Measurements from ENCODE around the gene NEK9.

The NEK9 gene

DNA sequence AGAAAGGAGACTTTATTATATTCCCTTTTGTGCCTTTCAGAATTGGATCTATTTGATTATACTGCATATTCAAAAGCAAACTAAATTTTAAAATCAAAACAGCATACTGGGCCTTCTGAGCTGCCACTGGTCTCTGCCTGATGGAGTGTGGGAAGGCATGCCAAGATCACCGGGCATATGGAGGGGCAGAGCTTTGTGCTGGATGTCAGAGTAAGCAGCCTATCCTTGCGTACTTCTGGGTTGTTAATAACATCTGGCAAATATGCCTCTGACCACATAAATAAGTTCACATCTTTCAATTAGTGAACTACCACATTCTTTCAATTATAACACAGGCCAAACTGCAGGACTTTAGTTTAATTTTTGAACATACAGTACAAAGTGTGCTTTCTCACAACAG is 93.9 kb downstream of the NEK9 start:
- no peaks in the 10 kb centered on the region for H3K9me3 ChIP-seq (ENCODE audit: control insufficient read depth, insufficient read depth, low read length)
- H3K79me2 ChIP-seq (ENCODE audit: control insufficient read depth, low read length), result no peaks in the 10 kb centered on the region
- H3K4me2 ChIP-seq (ENCODE audit: low read length), result no peak overlapping the region
- H3K27ac ChIP-seq (ENCODE audit: low read depth, low read length), result no peak overlapping the region
- no peak for TF ChIP-seq EZH2phosphoT487 (IDR thresholded peaks at IDR 0.05; ENCODE audit: borderline replicate concordance, low read length)
- TF ChIP-seq, protein P1, sequence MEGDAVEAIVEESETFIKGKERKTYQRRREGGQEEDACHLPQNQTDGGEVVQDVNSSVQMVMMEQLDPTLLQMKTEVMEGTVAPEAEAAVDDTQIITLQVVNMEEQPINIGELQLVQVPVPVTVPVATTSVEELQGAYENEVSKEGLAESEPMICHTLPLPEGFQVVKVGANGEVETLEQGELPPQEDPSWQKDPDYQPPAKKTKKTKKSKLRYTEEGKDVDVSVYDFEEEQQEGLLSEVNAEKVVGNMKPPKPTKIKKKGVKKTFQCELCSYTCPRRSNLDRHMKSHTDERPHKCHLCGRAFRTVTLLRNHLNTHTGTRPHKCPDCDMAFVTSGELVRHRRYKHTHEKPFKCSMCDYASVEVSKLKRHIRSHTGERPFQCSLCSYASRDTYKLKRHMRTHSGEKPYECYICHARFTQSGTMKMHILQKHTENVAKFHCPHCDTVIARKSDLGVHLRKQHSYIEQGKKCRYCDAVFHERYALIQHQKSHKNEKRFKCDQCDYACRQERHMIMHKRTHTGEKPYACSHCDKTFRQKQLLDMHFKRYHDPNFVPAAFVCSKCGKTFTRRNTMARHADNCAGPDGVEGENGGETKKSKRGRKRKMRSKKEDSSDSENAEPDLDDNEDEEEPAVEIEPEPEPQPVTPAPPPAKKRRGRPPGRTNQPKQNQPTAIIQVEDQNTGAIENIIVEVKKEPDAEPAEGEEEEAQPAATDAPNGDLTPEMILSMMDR (IDR thresholded peaks at IDR 0.05; ENCODE audit: low read depth, low read length, poor library complexity, severe bottlenecking), result no peak
- no peaks in the 10 kb centered on the region for H4K20me1 ChIP-seq (ENCODE audit: control insufficient read depth, insufficient read depth, low read depth, low read length)
- no peak overlapping the region for H3K4me3 ChIP-seq (ENCODE audit: low read length)
- H3K4me1 ChIP-seq (ENCODE audit: control insufficient read depth, low read length), result no peaks in the 10 kb centered on the region
- H3K36me3 ChIP-seq (ENCODE audit: control insufficient read depth, low read length), result peaks cover 50% of the 10 kb centered on the region
- no peaks in the 10 kb centered on the region for H3F3A ChIP-seq (ENCODE audit: control insufficient read depth, insufficient read depth)
- no peaks in the 10 kb centered on the region for H3K9me2 ChIP-seq (replicated peaks; ENCODE audit: control insufficient read depth, low read length)
- H3K27me3 ChIP-seq (ENCODE audit: control insufficient read depth, low read length), result no peaks in the 10 kb centered on the region

DNA sequence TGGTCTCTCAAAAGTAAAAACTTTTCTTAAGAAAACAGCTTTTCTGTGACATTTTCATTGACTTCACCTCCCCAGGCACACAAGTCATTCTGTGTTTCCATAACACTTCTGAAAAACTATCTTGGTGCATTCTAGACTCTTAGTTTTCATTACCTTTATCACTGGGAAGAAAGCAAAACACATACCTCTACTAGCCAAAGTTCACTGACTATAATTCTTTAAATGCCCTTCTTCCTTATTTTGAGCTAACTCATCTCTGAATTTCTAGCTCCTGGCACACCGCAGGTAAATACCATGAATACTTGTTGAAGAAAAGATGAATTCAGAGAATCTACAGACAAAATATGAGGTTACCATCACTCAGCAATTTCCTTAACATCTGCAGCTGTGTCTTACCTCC is 96.7 kb downstream of the NEK9 start:
- no peak overlapping the region for H3K4me2 ChIP-seq (ENCODE audit: low read length)

More for the DNA sequence above, 96.7 kb downstream of the NEK9 start:
- no peaks in the 10 kb centered on the region for H3K79me2 ChIP-seq (ENCODE audit: control insufficient read depth, low read length)
- no peaks in the 10 kb centered on the region for H3K9me2 ChIP-seq (replicated peaks; ENCODE audit: control insufficient read depth, low read length)
- no peaks in the 10 kb centered on the region for H3F3A ChIP-seq (ENCODE audit: control insufficient read depth, insufficient read depth)
- no peaks in the 10 kb centered on the region for H3K4me1 ChIP-seq (ENCODE audit: control insufficient read depth, low read length)
- H4K20me1 ChIP-seq (ENCODE audit: control insufficient read depth, insufficient read depth, low read depth, low read length), result no peaks in the 10 kb centered on the region
- H3K4me3 ChIP-seq (ENCODE audit: low read length), result no peak overlapping the region
- H3K36me3 ChIP-seq (ENCODE audit: control insufficient read depth, low read length), result peaks cover 55% of the 10 kb centered on the region
- no peak overlapping the region for H3K27ac ChIP-seq (ENCODE audit: low read depth, low read length)
- no peaks in the 10 kb centered on the region for H3K27me3 ChIP-seq (ENCODE audit: control insufficient read depth, low read length)
- TF ChIP-seq, protein P1 (IDR thresholded peaks at IDR 0.05; ENCODE audit: low read depth, low read length, poor library complexity, severe bottlenecking), result no peak
- TF ChIP-seq EZH2phosphoT487 (IDR thresholded peaks at IDR 0.05; ENCODE audit: borderline replicate concordance, low read length), result no peak
- no peaks in the 10 kb centered on the region for H3K9me3 ChIP-seq (ENCODE audit: control insufficient read depth, insufficient read depth, low read length)

Data from DOHH2 (cell line).